Glutamatergic neuron (in vitro differentiated cells): ENCODE data around the gene HEXD. TPM values are rescaled to one million over a fixed set of nuclear protein-coding genes. Genes with fewer than 3 reads are reported as not detected.

Source experiments
- DNase-seq: peaks from one replicate; pipeline ENCODE4 v3.0.0; 2022
- H3K27ac Mint-ChIP-seq: one replicate; pipeline ENCODE4 v1.8.0; 2020; ENCODE audit warnings: mild to moderate bottlenecking, mixed read lengths, inconsistent platforms; ENCODE audit not compliant: unreplicated experiment
- H3K27me3 Mint-ChIP-seq: one replicate; pipeline ENCODE4 v1.8.0; 2020; ENCODE audit warnings: mild to moderate bottlenecking, moderate library complexity, mixed read lengths, inconsistent platforms; ENCODE audit not compliant: unreplicated experiment
- H3K36me3 Mint-ChIP-seq: one replicate; pipeline ENCODE4 v1.8.0; 2020; ENCODE audit warnings: mild to moderate bottlenecking, mixed read lengths, inconsistent platforms; ENCODE audit not compliant: unreplicated experiment
- H3K4me1 Mint-ChIP-seq: one replicate; pipeline ENCODE4 v1.8.0; 2020; ENCODE audit warnings: mild to moderate bottlenecking, low read depth, mixed read lengths, inconsistent platforms; ENCODE audit not compliant: unreplicated experiment
- H3K4me3 Mint-ChIP-seq: one replicate; pipeline ENCODE4 v1.8.0; 2020; ENCODE audit warnings: mild to moderate bottlenecking, mixed read lengths, inconsistent platforms; ENCODE audit not compliant: unreplicated experiment
- H3K9me3 Mint-ChIP-seq: one replicate; pipeline ENCODE4 v1.8.0; 2020; ENCODE audit warnings: mild to moderate bottlenecking, moderate library complexity, mixed read lengths, inconsistent platforms; ENCODE audit not compliant: unreplicated experiment
- CTCF ChIP-seq: fragments of 200-600 bp; sonication (generic); IDR thresholded peaks from one replicate; pipeline ENCODE4 v1.5.0; 2021; ENCODE audit not compliant: partially characterized antibody, unreplicated experiment
- total RNA-seq: library from RNA; stranded (reverse); fragmentation: NEBNext Ultra II Directional; extraction: Animal tissue kit (Norgen Biotek cat#: 25700); gene quantifications from one replicate; pipeline ENCODE4 v1.2.1, GENCODE V29; 2021; ENCODE audit not compliant: unreplicated experiment

The HEXD gene
- total RNA-seq, 1 donor from 2014 or later: 58.7 TPM

DNA sequence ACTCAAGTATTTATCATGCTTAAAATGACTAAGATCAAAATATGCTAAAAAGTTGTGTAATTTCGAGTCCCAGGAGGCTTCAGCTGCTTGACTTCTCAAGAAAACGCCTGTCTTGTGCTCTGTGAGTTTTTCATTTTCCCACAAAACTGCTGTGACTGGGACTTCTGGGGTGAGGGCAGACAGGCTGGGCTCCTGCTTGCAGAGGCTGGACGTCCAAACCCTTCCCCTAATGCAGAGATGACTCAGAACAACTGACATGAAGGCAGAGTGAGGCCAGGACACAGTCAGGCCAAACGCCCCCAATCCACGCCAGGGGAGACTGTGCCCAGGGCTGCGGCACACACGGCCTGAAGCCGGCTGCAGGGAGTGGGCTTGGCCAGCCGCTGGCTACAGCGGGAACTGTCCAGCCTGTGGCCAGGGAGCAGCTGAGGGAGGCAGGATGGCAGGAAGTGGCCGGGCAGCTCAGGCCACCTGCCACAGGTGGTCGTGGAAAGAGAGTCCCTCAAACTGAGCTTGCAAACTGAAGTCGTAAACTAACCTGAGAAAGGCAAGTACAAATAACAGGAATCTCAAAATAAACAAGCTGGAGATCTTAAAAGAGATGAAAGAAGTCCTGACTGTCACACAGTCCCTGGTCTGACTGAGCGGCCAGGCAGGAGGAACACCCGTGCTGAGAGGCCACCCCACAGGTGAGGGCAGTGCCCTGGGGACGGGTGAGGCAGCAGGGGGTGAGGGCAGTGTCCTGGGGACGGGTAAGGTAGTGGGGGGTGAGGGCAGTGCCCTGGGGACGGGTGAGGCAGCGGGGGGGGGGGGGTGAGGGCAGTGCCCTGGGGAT, 21.3 kb upstream of the HEXD start:
- Mint-ChIP-seq H3K9me3 (peaks cover 11% of the 10 kb centered on the region), H3K27ac (peak overlapping the region; percentile 38), H3K4me3 (no peak overlapping the region), H3K4me1 (peaks cover 27% of the 10 kb centered on the region), H3K36me3 (peaks cover 4% of the 10 kb centered on the region), H3K27me3 (peaks cover 5% of the 10 kb centered on the region)
- TF ChIP-seq CTCF: no peak
- no peak for DNase-seq

GRCh38 chr17:82397449-82398335, 20.5 kb upstream of the HEXD start:
- peaks cover 5% of the 10 kb centered on the region for H3K27me3 Mint-ChIP-seq
- peaks cover 4% of the 10 kb centered on the region for H3K36me3 Mint-ChIP-seq
- no peak overlapping the region for H3K27ac Mint-ChIP-seq
- peak; percentile 23 for DNase-seq
- H3K4me3 Mint-ChIP-seq: no peak overlapping the region
- H3K4me1 Mint-ChIP-seq: peaks cover 24% of the 10 kb centered on the region
- TF ChIP-seq CTCF: no peak
- peaks cover 8% of the 10 kb centered on the region for H3K9me3 Mint-ChIP-seq

DNA sequence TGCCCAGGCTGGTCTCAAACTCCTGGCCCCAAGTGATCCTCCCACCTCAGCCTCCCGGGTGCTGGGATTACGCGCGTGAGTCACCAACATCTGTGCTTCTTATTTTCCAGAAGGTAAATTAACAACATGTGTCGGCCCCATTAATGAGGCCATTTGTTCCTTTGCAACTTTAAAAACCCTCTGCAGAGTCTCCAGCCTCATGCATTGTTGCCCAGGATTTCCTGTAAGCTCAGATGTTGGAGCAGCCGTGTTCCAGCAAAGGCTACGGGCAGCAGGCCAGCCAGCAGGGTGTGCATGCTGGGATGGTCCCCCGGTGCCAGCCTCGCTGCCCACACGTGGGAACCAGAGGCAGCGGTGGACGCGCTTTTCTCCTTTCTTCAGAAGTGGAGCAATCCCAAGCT, 19.1 kb upstream of the HEXD start:
- Mint-ChIP-seq H3K27me3 (peaks cover 5% of the 10 kb centered on the region), H3K36me3 (peaks cover 4% of the 10 kb centered on the region)
- DNase-seq: peak; percentile 38

DNA sequence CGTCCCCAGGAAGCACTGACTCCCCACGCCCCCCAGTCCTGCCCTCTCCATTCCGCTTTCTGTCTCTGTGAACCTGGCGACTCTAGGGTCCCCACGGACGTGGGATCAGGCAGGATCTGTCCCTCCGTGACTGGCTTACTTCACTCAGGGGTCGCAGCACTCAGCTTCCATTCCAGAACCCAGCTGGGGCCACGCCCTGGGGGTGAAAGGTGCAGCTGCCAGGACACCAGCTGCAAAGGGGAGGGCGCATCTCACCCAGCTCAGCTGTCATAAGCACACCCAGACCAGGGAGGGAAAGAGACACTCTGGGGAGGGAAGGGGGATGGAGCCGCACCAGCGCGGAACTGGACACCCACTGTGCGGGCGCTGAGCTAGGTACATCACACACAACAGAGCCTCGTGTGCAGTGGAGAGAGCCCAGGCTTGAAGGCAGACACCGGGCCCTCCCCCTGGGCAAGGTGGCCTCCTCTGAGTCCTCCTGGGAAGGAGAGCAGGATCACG, 18.5 kb upstream of the HEXD start:
- peak; percentile 69 for DNase-seq
- Mint-ChIP-seq H3K9me3 (peaks cover 8% of the 10 kb centered on the region), H3K4me1 (peaks cover 18% of the 10 kb centered on the region), H3K27ac (peak overlapping the region; percentile 97), H3K36me3 (peaks cover 4% of the 10 kb centered on the region), H3K27me3 (peaks cover 5% of the 10 kb centered on the region), H3K4me3 (peak overlapping the region; percentile 57)
- no peak for TF ChIP-seq CTCF

More for the DNA sequence above, 19.1 kb upstream of the HEXD start:
- TF ChIP-seq CTCF: no peak
- peaks cover 18% of the 10 kb centered on the region for H3K4me1 Mint-ChIP-seq
- H3K4me3 Mint-ChIP-seq: no peak overlapping the region
- peak overlapping the region; percentile 97 for H3K27ac Mint-ChIP-seq
- peaks cover 8% of the 10 kb centered on the region for H3K9me3 Mint-ChIP-seq
